Astrocyte (in vitro differentiated cells and primary cell): ENCODE results near the gene GSAP.

ENCODE experiments used
- EZH2 ChIP-seq: IDR thresholded peaks from 2 replicates; pipeline ENCODE4 v1.6.1; 2012; ENCODE audit warnings: mild to moderate bottlenecking, low read length, inconsistent platforms; ENCODE audit not compliant: insufficient read depth
- TF ChIP-seq, protein P1 (sequence below): IDR thresholded peaks from 2 replicates; pipeline ENCODE4 v1.5.1; 2011; ENCODE audit warnings: low read depth, mild to moderate bottlenecking, inconsistent platforms, low read length, moderate library complexity; ENCODE audit not compliant: insufficient read depth

DNA sequence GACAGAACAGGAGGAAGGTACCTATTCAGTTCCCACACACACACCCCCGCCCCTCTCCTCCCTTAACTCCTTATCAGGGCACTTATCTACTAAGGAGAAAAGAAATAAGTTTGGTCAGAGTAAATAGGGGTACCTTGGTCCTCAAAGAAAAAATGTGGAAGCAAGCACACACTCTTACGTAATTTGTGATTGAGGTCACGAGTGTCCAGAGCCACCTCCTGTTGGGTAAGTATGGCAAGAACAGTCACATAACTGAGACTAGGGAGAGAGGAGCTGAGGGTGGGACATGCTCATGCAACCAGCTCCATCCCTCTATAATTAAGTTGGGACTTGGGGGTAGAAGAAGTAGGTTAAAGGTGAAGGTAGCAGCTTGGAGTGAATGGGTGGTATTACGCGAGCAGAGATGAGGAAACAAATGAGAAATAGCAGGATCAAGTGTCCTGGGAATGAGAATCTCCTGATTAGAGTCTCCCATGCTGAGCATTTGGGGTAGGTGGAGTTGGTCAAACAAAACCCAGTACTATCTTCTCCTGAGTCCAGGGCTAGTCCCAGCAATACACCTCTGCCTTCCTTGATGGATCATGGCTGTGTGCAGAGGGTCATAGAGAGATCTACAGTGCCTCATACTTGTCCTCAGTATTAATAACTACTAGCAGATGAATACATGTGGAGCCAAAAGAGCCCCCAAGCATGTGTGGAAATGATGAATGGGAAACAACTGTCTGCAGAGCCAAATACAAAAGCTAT is 77.1 kb downstream of the GSAP start:
- TF ChIP-seq, protein P1, sequence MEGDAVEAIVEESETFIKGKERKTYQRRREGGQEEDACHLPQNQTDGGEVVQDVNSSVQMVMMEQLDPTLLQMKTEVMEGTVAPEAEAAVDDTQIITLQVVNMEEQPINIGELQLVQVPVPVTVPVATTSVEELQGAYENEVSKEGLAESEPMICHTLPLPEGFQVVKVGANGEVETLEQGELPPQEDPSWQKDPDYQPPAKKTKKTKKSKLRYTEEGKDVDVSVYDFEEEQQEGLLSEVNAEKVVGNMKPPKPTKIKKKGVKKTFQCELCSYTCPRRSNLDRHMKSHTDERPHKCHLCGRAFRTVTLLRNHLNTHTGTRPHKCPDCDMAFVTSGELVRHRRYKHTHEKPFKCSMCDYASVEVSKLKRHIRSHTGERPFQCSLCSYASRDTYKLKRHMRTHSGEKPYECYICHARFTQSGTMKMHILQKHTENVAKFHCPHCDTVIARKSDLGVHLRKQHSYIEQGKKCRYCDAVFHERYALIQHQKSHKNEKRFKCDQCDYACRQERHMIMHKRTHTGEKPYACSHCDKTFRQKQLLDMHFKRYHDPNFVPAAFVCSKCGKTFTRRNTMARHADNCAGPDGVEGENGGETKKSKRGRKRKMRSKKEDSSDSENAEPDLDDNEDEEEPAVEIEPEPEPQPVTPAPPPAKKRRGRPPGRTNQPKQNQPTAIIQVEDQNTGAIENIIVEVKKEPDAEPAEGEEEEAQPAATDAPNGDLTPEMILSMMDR = no peak
- no peak for TF ChIP-seq EZH2
